H9 (cell line): Measurements from ENCODE around the gene FBXL16. TPM values are rescaled to one million over a fixed set of nuclear protein-coding genes. Genes with fewer than 3 reads are reported as not detected.

Experiments used
- DNase-seq: peaks from one replicate; pipeline ENCODE4 v3.0.0-alpha.2; 2017
- H2AFZ ChIP-seq: one replicate; pipeline ENCODE4 v1.6.1; 2013; ENCODE audit warnings: mild to moderate bottlenecking, low read length, control low read depth, moderate library complexity
- H2AK5ac ChIP-seq: 2 replicates; pipeline ENCODE4 v1.6.1; 2013; ENCODE audit warnings: low read length, control low read depth, mixed read lengths; ENCODE audit not compliant: insufficient read length
- H2BK120ac ChIP-seq: one replicate; pipeline ENCODE4 v1.6.1; 2013; ENCODE audit warnings: low read depth, mild to moderate bottlenecking, low read length, control low read depth, inconsistent platforms; ENCODE audit not compliant: poor library complexity, severe bottlenecking
- H2BK12ac ChIP-seq: 2 replicates; pipeline ENCODE4 v1.6.1; 2013; ENCODE audit warnings: low read length, control low read depth, mixed read lengths, low read depth; ENCODE audit not compliant: insufficient read length
- H2BK15ac ChIP-seq: 2 replicates; pipeline ENCODE4 v1.6.1; 2013; ENCODE audit warnings: low read depth, low read length, control low read depth
- H2BK20ac ChIP-seq: one replicate; pipeline ENCODE4 v1.6.1; 2013; ENCODE audit warnings: low read depth, mild to moderate bottlenecking, low read length, control low read depth, inconsistent platforms; ENCODE audit not compliant: poor library complexity, severe bottlenecking
- H2BK5ac ChIP-seq: 2 replicates; pipeline ENCODE4 v1.6.1; 2013; ENCODE audit warnings: low read length, control low read depth, mixed read lengths; ENCODE audit not compliant: insufficient read length
- H3K14ac ChIP-seq: 2 replicates; pipeline ENCODE4 v1.6.1; 2013; ENCODE audit warnings: low read length, control low read depth; ENCODE audit not compliant: insufficient read depth
- H3K18ac ChIP-seq: 2 replicates; pipeline ENCODE4 v1.6.1; 2013; ENCODE audit warnings: low read depth, mild to moderate bottlenecking, mixed read lengths, low read length, control low read depth; ENCODE audit not compliant: insufficient read length
- H3K23ac ChIP-seq: 2 replicates; pipeline ENCODE4 v1.6.1; 2013; ENCODE audit warnings: low read length, control low read depth, mixed read lengths, low read depth; ENCODE audit not compliant: insufficient read length
- H3K23me2 ChIP-seq: 2 replicates; pipeline ENCODE4 v1.6.1; 2013; ENCODE audit warnings: low read depth, mild to moderate bottlenecking, mixed read lengths, low read length, control low read depth; ENCODE audit not compliant: insufficient read length, poor library complexity, severe bottlenecking
- H3K27ac ChIP-seq: 2 replicates; pipeline ENCODE4 v1.5.1; 2013; ENCODE audit warnings: low read length, control low read depth, mixed read lengths, low read depth; ENCODE audit not compliant: insufficient read length
- H3K27me3 ChIP-seq: 2 replicates; pipeline ENCODE4 v1.6.1; 2013; ENCODE audit warnings: low read length, control low read depth, inconsistent platforms; ENCODE audit not compliant: insufficient read depth
- H3K4ac ChIP-seq: 2 replicates; pipeline ENCODE4 v1.6.1; 2013; ENCODE audit warnings: low read depth, mild to moderate bottlenecking, control low read depth, inconsistent platforms, low read length, moderate library complexity
- H3K4me1 ChIP-seq: 2 replicates; pipeline ENCODE4 v1.6.1; 2013; ENCODE audit warnings: low read length, control low read depth, inconsistent platforms; ENCODE audit not compliant: insufficient read depth
- H3K4me2 ChIP-seq: 2 replicates; pipeline ENCODE4 v1.6.1; 2013; ENCODE audit warnings: low read length, control low read depth, mixed read lengths; ENCODE audit not compliant: insufficient read length, insufficient read depth
- H3K56ac ChIP-seq: 2 replicates; pipeline ENCODE4 v1.6.1; 2013; ENCODE audit warnings: low read depth, mild to moderate bottlenecking, mixed read lengths, low read length, control low read depth; ENCODE audit not compliant: insufficient read length
- H3K79me1 ChIP-seq: 2 replicates; pipeline ENCODE4 v1.6.1; 2013; ENCODE audit warnings: low read depth, mild to moderate bottlenecking, moderate library complexity, low read length, control low read depth, inconsistent platforms; ENCODE audit not compliant: insufficient read depth, poor library complexity, severe bottlenecking
- H3K79me2 ChIP-seq: 2 replicates; pipeline ENCODE4 v1.6.1; 2013; ENCODE audit warnings: low read length, control low read depth, inconsistent platforms; ENCODE audit not compliant: insufficient read depth
- H3K9ac ChIP-seq: 2 replicates; pipeline ENCODE4 v1.6.1; 2013; ENCODE audit warnings: low read length, control low read depth, mixed read lengths; ENCODE audit not compliant: insufficient read length; ENCODE audit errors: extremely low read depth
- H3K9me3 ChIP-seq: one replicate; pipeline ENCODE4 v1.6.1; 2013; ENCODE audit warnings: low read depth, low read length, inconsistent platforms; ENCODE audit not compliant: control insufficient read depth
- H3T11ph ChIP-seq: one replicate; pipeline ENCODE4 v1.6.1; 2013; ENCODE audit warnings: mild to moderate bottlenecking, low read length, control low read depth, inconsistent platforms
- H4K20me1 ChIP-seq: one replicate; pipeline ENCODE4 v1.6.1; 2013; ENCODE audit not compliant: control insufficient read depth, insufficient read length, insufficient read depth
- H4K5ac ChIP-seq: 2 replicates; pipeline ENCODE4 v1.6.1; 2013; ENCODE audit warnings: low read depth, mild to moderate bottlenecking, mixed read lengths, low read length, control low read depth; ENCODE audit not compliant: insufficient read length
- H4K8ac ChIP-seq: replicated peaks from 2 replicates; pipeline ENCODE4 v1.6.1; 2013; ENCODE audit warnings: low read length, control low read depth, mixed read lengths, low read depth; ENCODE audit not compliant: insufficient read length
- H4K91ac ChIP-seq: 2 replicates; pipeline ENCODE4 v1.6.1; 2013; ENCODE audit warnings: low read depth, mild to moderate bottlenecking, moderate library complexity, mixed read lengths, low read length, control low read depth; ENCODE audit not compliant: insufficient read length
- H3K27ac Mint-ChIP-seq, 3 experiments: 2 replicates in 2 of 3; 3 replicates in 1 of 3; pipeline ENCODE4 v1.8.0; 2020 to 2021; ENCODE audit warnings: mixed read lengths in 3 of 3, mild to moderate bottlenecking in 1 of 3, moderate library complexity in 1 of 3
- H3K27me3 Mint-ChIP-seq: 2 replicates; pipeline ENCODE4 v1.8.0; 2021; ENCODE audit warnings: low read depth, mild to moderate bottlenecking, moderate library complexity, mixed read lengths
- H3K36me3 Mint-ChIP-seq, 3 experiments: 2 replicates in 2 of 3; 3 replicates in 1 of 3; pipeline ENCODE4 v1.8.0; 2020 to 2021; ENCODE audit warnings: low read depth in 3 of 3, mixed read lengths in 3 of 3; ENCODE audit not compliant: insufficient read depth in 1 of 3
- H3K4me1 Mint-ChIP-seq, 2 experiments: 2 replicates each; pipeline ENCODE4 v1.8.0; 2020; ENCODE audit warnings: mixed read lengths in 2 of 2
- H3K4me3 Mint-ChIP-seq, 2 experiments: 2 replicates in 1 of 2; 3 replicates in 1 of 2; pipeline ENCODE4 v1.8.0; 2020 to 2021; ENCODE audit warnings: mild to moderate bottlenecking in 2 of 2, mixed read lengths in 2 of 2, moderate library complexity in 1 of 2
- H3K9me3 Mint-ChIP-seq, 2 experiments: 2 replicates in 1 of 2; 3 replicates in 1 of 2; pipeline ENCODE4 v1.8.0; 2020; ENCODE audit warnings: mild to moderate bottlenecking in 2 of 2, mixed read lengths in 2 of 2, moderate library complexity in 1 of 2
- CTCF ChIP-seq: fragments of 200-600 bp; sonication (generic); conservative IDR thresholded peaks from 3 replicates; pipeline ENCODE4 v1.8.0; 2021; ENCODE audit warnings: antibody characterized with exemption, mild to moderate bottlenecking
- WGBS: extraction: QIAGEN DNeasy Blood & Tissue Kit; methylation state at CpG from one replicate; pipeline ENCODE4 v1.1.7; 2013; ENCODE audit warnings: missing lambda C conversion rate, low lambda C conversion rate, mixed read lengths; ENCODE audit not compliant: insufficient read length; ENCODE audit errors: extremely low coverage; 5-methylcytosine and 5-hydroxymethylcytosine counted together
- total RNA-seq: library from RNA; stranded (reverse); gene quantifications from 2 replicates; pipeline ENCODE4 v1.2.1, GENCODE V29; 2021

FBXL16 gene
- total RNA-seq, 1 experiment from 2014 or later: 9.6 TPM

- Histone ChIP-seq H2BK20ac (no peak overlapping the region), H3K56ac (no peak overlapping the region), H3K9me3 (no peaks in the 10 kb centered on the region), H4K20me1 (no peaks in the 10 kb centered on the region), H2AK5ac (no peak overlapping the region), H3K79me1 (no peaks in the 10 kb centered on the region), H3K27me3 (no peaks in the 10 kb centered on the region), H2BK120ac (no peak overlapping the region), H3T11ph (no peak overlapping the region), H2BK5ac (no peak overlapping the region), H2BK15ac (no peak overlapping the region), H3K27ac (no peak overlapping the region), H3K14ac (no peak overlapping the region), H2BK12ac (no peak overlapping the region), H3K23ac (no peak overlapping the region), H3K9ac (no peak overlapping the region), H4K5ac (no peak overlapping the region), H3K4ac (no peak overlapping the region), H3K4me1 (no peaks in the 10 kb centered on the region; the same call in 1 of the 2 replicates), H3K23me2 (no peaks in the 10 kb centered on the region), H3K79me2 (no peaks in the 10 kb centered on the region), H2AFZ (no peak overlapping the region), H3K18ac (no peak overlapping the region), H4K91ac (no peak overlapping the region), H3K4me2 (no peak overlapping the region), H4K8ac (no peak overlapping the region)
- no peak for TF ChIP-seq CTCF
- WGBS: no CpG with 5 or more reads among the region's 19 CpGs
- peaks cover 0 to 5% of the 10 kb centered on the region in 2 experiments; a peak in 2 of 4 replicates for H3K4me1 Mint-ChIP-seq
- H3K9me3 Mint-ChIP-seq: no peaks in the 10 kb centered on the region
- peaks cover 2 to 13% (median 8%) of the 10 kb centered on the region in 3 experiments; a peak in 5 of 7 replicates for H3K36me3 Mint-ChIP-seq
- DNase-seq: no peak
- no peak overlapping the region for H3K4me3 Mint-ChIP-seq
- no peak overlapping the region for H3K27ac Mint-ChIP-seq
- no peaks in the 10 kb centered on the region for H3K27me3 Mint-ChIP-seq
Observed at GRCh38 chr16:662095-662494, 43.5 kb downstream of the FBXL16 start.
